Transverse colon (tissue), 4 donors: ENCODE results near the gene NPIPA1.
"Not testable (repeated sequence)": the region's sequence is repeated elsewhere in the genome, so short reads cannot be mapped to it uniquely, and the experiment has no call there.

Experiments
- EP300 ChIP-seq: sonication (generic); formaldehyde crosslinking; IDR thresholded peaks from one replicate; pipeline ENCODE4 v1.6.1; 2017; ENCODE audit warnings: antibody characterized with exemption, low read depth
- POLR2A ChIP-seq: fragments of 450-650 bp; IDR thresholded peaks from one replicate; pipeline ENCODE4 v1.6.1; 2016; ENCODE audit warnings: antibody characterized with exemption, mild to moderate bottlenecking, moderate library complexity
- POLR2AphosphoS5 ChIP-seq, 3 donors: sonication (generic); formaldehyde crosslinking; IDR thresholded peaks; one replicate each; pipeline ENCODE4 v1.6.1; 2016; ENCODE audit warnings: antibody characterized with exemption in 3 of 3
- TF ChIP-seq, protein P1 (sequence below), 5 experiments: fragments of 200-600 bp in 3 of 5; fragments of 450-650 bp in 2 of 5; sonication (generic) in 3 of 5; IDR thresholded peaks; 1 replicate in 2 of 5; 2 replicates in 3 of 5; pipeline ENCODE4 v1.5.1; 2016 to 2017; ENCODE audit warnings: antibody characterized with exemption in 5 of 5, inconsistent platforms in 3 of 5, mild to moderate bottlenecking in 2 of 5, moderate library complexity in 1 of 5

DNA sequence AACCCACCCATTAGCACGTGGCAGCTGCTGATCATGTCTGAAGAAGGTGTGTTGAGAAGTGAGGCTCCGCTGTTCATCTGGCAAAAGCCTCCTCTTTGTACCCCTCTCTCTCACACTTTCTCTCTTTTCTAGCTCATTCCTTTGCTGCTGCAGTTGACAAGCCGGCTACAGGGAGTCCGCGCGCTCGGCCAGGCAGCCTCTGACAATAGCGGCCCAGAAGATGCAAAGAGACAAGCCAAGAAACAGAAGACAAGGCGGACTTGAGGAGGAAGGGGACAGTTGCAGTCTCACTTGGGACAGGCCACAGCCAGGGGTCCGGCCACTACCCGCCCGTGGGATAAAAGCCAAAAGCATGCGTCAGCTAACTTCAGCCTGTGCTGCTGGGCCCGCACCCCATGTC lies 41.9 kb upstream of the NPIPA1 start:
- not testable (repeated sequence) for TF ChIP-seq POLR2A; EP300; POLR2AphosphoS5 (IDR thresholded peaks at IDR 0.05)
- TF ChIP-seq, protein P1, sequence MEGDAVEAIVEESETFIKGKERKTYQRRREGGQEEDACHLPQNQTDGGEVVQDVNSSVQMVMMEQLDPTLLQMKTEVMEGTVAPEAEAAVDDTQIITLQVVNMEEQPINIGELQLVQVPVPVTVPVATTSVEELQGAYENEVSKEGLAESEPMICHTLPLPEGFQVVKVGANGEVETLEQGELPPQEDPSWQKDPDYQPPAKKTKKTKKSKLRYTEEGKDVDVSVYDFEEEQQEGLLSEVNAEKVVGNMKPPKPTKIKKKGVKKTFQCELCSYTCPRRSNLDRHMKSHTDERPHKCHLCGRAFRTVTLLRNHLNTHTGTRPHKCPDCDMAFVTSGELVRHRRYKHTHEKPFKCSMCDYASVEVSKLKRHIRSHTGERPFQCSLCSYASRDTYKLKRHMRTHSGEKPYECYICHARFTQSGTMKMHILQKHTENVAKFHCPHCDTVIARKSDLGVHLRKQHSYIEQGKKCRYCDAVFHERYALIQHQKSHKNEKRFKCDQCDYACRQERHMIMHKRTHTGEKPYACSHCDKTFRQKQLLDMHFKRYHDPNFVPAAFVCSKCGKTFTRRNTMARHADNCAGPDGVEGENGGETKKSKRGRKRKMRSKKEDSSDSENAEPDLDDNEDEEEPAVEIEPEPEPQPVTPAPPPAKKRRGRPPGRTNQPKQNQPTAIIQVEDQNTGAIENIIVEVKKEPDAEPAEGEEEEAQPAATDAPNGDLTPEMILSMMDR (IDR thresholded peaks at IDR 0.05), result not testable (repeated sequence)
